Calu3 (cell line): Measurements from ENCODE around the gene FOXO3. TPM values are rescaled to one million over a fixed set of nuclear protein-coding genes. Genes with fewer than 3 reads are reported as not detected.
A peak's percentile ranks its signal among the peaks of the same experiment; 100 is the strongest.
"Not testable (repeated sequence)": the region's sequence is repeated elsewhere in the genome, so short reads cannot be mapped to it uniquely, and the experiment has no call there.

Experiments
- BruUV-seq: library from RNA; stranded (reverse); fragments of 400-500 nt; replicated peaks from 2 replicates; lab custom pipeline; 2021; lab: Mats Ljungman, UMichigan
- CTCF ChIA-PET: fragments of 300-600 bp; sonication (Branson Sonifier 250); formaldehyde crosslinking; loops from one replicate; lab custom pipeline; 2022; ENCODE audit warnings: antibody characterized with exemption; lab: Charles Lee
- DNase-seq: peaks from one replicate; pipeline ENCODE4 v3.0.0; 2022
- H3K27ac Mint-ChIP-seq: one replicate; pipeline ENCODE4 v1.8.0; 2022; ENCODE audit warnings: mixed read lengths; ENCODE audit not compliant: unreplicated experiment
- H3K27me3 Mint-ChIP-seq: one replicate; pipeline ENCODE4 v1.8.0; 2022; ENCODE audit warnings: mixed read lengths; ENCODE audit not compliant: unreplicated experiment
- H3K36me3 Mint-ChIP-seq: one replicate; pipeline ENCODE4 v1.8.0; 2022; ENCODE audit warnings: mild to moderate bottlenecking, moderate library complexity, mixed read lengths; ENCODE audit not compliant: insufficient read depth, unreplicated experiment
- H3K4me1 Mint-ChIP-seq: one replicate; pipeline ENCODE4 v1.8.0; 2022; ENCODE audit warnings: mild to moderate bottlenecking, low read depth, mixed read lengths; ENCODE audit not compliant: unreplicated experiment
- H3K4me3 Mint-ChIP-seq: one replicate; pipeline ENCODE4 v1.8.0; 2022; ENCODE audit warnings: mild to moderate bottlenecking, low read depth, moderate library complexity, mixed read lengths; ENCODE audit not compliant: unreplicated experiment
- H3K9me3 Mint-ChIP-seq: one replicate; pipeline ENCODE4 v1.8.0; 2022; ENCODE audit warnings: low read depth, mixed read lengths; ENCODE audit not compliant: unreplicated experiment
- CTCF ChIP-seq: fragments of 200-600 bp; IDR thresholded peaks from one replicate; pipeline ENCODE4 v1.8.0; 2022; ENCODE audit warnings: antibody characterized with exemption; ENCODE audit not compliant: unreplicated experiment
- intact Hi-C: fragments of 100-400 bp; cut with micrococcal nuclease; formaldehyde crosslinking; loops from one replicate; pipeline ENCODE4 v1.10.0; 2022; ENCODE audit not compliant: unreplicated experiment
- total RNA-seq: library from RNA; stranded (reverse); gene quantifications from 2 replicates; pipeline ENCODE4 v1.2.3, GENCODE V29; 2022

The FOXO3 gene
- total RNA-seq, 1 experiment from 2014 or later, result 45.5 TPM

DNA sequence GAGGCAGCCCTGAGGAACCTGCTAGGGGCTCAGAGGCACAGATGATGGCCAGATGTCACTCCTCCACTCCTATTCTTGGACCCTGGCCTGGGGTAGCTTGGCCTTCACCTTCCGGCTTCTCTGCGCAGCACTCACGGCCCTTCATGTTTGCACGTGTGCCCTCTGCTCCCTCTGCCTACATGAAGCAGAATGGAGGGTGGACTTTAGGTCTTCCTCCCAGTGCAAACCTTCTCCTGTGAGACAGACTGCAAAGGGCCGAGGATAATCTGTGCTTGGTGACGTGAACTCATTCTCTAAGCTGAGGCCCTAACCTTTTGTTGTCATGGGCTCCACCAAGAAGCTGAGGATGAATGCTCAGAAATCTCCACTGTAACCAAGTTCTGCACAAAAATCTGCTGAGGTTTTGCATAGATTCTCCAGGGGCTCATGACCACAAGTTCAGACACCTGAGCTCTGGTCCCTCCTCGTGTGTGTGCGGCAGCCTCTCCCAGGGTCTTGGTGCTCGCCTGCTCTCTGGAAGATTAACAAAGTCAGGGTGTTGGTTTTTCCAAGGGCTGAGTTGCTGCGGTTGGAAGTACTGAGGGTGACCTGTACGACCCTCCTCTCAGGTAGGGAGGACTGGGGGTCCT lies 25.5 kb upstream of the FOXO3 start:
- no peak for DNase-seq
- CTCF ChIA-PET, result interaction anchor here (1.1 kb wide), 1 partner anchor 358 kb away, joined by 3 read pairs; no protein-coding TSS in a partner anchor
- no peaks in the 10 kb centered on the region for H3K36me3 Mint-ChIP-seq
- intact Hi-C loops, result no loop called here
- H3K4me1 Mint-ChIP-seq, result no peaks in the 10 kb centered on the region
- H3K27ac Mint-ChIP-seq, result no peak overlapping the region
- no peaks in the 10 kb centered on the region for H3K27me3 Mint-ChIP-seq
- H3K4me3 Mint-ChIP-seq, result no peak overlapping the region
- no peak for TF ChIP-seq CTCF
- no TSS peak for BruUV-seq
- no peaks in the 10 kb centered on the region for H3K9me3 Mint-ChIP-seq

GRCh38 chr6:108535920-108536535 lies 24.7 kb upstream of the FOXO3 start:
- H3K9me3 Mint-ChIP-seq, H3K36me3 Mint-ChIP-seq, H3K4me1 Mint-ChIP-seq, intact Hi-C loops, H3K27me3 Mint-ChIP-seq, DNase-seq, H3K4me3 Mint-ChIP-seq, BruUV-seq, H3K27ac Mint-ChIP-seq: not testable (repeated sequence)
- CTCF ChIA-PET, result interaction anchor here (0.6 to 1.1 kb wide), 7 partner anchors 52 to 1837 kb away, joined by 3 to 4 read pairs (median 3); no protein-coding TSS in a partner anchor

DNA sequence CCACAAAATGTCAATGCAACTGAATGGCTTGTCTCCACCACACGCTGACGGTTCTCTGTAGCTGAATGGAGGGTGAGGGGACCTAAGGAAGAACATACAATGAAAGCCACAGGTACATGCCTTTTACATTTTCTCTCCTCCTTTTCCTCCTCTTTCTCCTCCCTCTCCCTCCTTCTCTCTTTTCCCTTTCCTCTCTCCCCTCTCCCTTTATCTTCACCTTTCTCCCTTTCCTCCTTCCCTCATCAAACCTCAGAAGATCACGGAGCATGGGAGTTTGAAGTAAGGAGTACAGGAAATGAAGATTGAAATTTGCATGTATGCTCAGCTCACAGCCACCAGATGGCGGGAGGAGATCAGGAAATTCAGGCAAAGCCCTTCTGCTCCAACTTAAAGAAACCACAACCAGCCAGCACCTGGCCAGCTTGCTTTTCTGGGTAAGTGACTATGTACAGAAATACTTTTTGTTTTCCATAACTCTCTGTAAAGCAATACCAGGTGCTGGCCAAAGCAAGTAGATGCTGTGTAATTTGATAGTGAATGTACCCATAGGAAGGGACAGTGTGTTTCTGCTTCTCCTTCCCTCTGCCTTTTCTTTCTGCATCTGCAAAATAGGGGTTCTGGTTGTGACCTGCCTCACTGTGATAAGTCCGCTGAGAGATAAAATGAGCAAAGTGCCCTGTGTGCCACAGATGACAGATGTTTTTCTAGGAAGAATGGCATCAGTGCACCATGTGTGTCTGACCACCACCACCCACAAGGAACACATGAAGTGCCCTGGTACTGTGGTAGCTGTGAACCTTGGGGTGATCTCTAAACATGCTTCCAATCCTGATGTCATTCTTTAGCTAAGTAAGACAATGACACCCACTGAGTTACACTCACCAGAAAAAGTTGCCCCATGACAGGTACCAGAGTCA lies 18.6 kb upstream of the FOXO3 start:
- H3K4me3 Mint-ChIP-seq, result peak overlapping the region; percentile 59
- no peaks in the 10 kb centered on the region for H3K27me3 Mint-ChIP-seq
- no peaks in the 10 kb centered on the region for H3K9me3 Mint-ChIP-seq
- H3K36me3 Mint-ChIP-seq, result no peaks in the 10 kb centered on the region
- no TSS peak for BruUV-seq
- H3K27ac Mint-ChIP-seq, result peak overlapping the region; percentile 5
- intact Hi-C loops, result loop anchor here (1.0 to 5.0 kb wide), 4 partner anchors 240 to 531 kb away; no protein-coding TSS in a partner anchor
- CTCF ChIA-PET, result interaction anchor here (0.5 to 2.4 kb wide), 12 partner anchors 11 to 1083 kb away, joined by 3 to 46 read pairs (median 3); partner anchors contain the start of gene ARMC2
- H3K4me1 Mint-ChIP-seq, result no peaks in the 10 kb centered on the region
- peak; percentile 76 for DNase-seq
- TF ChIP-seq CTCF, result peak; percentile 74

DNA sequence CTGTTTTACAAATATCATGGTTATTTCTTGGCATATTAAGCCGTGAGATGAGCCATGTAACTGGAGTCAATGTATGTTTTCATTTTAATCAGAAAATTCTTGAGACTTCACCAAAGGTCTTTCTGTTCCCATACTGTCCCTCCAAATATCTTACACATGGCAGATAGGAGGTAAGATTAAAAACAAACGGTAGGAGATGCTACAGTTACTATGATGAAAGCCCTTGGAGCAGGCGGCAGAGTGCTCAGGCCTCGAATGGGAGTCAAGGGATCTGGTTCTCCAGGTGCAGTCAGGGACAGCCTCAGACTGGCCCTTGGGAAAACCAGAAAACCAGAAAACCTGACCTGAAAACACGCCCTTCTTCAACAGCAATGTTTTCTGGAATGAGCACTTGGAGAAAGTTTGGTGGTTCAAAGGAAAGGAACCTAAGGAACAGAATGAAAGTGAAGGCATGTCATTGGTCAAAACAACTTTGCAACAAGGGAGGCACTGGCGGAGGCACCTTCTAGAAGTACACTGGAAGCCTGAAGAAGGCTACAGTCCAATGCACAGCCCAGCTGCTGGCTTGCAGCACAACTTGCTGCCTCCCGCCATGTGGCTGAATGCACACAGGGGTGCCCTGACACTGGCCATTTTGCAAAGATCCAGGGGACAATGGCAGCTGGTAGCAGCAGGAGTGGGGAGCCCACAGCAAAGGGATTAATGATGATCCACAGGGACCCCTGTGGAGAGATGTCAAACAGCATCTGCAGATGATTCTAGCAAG lies 17.4 kb upstream of the FOXO3 start:
- TF ChIP-seq CTCF, result no peak
- Mint-ChIP-seq H3K4me3 (no peak overlapping the region), H3K4me1 (no peaks in the 10 kb centered on the region), H3K9me3 (no peaks in the 10 kb centered on the region), H3K36me3 (no peaks in the 10 kb centered on the region), H3K27me3 (no peaks in the 10 kb centered on the region), H3K27ac (no peak overlapping the region)
- CTCF ChIA-PET, result interaction anchor here (1.0 to 2.1 kb wide), 2 partner anchors 350 kb away, joined by 3 to 46 read pairs; no protein-coding TSS in a partner anchor
- BruUV-seq, result no TSS peak
- intact Hi-C loops, result loop anchor here (5.0 kb wide), 1 partner anchor 239 kb away; no protein-coding TSS in a partner anchor
- DNase-seq, result no peak
